ENCODE measurements around the gene HOXD9.

Gene HOXD9

DNA sequence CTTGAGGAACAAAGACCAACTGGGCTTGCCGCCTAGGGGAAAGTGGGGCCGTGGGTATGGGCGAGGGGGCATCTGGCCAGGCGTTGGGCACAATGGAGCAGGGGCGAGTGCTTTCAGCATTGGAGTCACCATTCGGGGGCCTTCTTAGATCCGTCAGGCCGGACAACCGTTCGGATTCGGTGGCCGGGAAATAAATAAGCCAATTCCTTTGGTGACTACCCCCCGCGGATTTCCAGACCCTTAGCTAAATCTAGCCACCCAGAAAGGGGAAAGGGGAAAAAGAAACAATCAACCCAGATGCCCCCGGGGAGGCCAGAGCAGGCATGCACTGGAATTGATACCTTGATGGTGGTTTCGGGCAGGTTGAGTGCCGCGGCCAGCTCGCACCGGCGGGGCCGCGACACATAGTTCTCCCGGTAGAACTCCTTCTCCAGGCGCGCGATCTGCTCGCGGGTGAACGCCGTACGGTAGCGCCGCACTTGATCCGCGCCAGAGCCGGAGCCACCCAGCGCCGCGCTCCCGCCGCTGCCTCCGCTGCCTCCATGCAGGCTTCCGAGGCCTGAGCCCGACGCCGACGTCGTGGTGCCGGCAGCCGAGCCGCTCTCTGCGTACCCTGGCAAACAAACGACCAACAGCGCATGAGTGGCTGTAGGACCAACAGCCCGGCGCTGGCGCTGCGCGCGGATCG, 40.5 kb upstream of the HOXD9 start:
- no peak overlapping the region for H3K4me3 ChIP-seq (ENCODE audit: low read depth, low read length)

DNA sequence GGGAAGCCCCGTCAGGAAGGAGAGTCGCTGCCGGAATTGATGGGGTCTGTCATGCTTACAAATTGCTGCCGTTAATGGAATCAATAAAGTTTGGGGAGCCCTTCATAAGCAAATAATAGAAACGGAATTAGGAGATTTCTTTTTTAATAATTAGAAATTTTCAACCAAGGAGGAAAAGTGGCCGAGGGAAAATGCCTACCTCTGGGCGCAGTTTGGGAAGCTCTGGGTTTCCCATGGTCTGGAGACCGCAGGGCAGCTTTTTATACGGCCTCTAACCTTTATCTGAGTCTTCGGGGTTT, 40.0 kb upstream of the HOXD9 start:
- H3K4me3 ChIP-seq (ENCODE audit: low read depth, low read length): no peak overlapping the region
- TF ChIP-seq, protein P1, sequence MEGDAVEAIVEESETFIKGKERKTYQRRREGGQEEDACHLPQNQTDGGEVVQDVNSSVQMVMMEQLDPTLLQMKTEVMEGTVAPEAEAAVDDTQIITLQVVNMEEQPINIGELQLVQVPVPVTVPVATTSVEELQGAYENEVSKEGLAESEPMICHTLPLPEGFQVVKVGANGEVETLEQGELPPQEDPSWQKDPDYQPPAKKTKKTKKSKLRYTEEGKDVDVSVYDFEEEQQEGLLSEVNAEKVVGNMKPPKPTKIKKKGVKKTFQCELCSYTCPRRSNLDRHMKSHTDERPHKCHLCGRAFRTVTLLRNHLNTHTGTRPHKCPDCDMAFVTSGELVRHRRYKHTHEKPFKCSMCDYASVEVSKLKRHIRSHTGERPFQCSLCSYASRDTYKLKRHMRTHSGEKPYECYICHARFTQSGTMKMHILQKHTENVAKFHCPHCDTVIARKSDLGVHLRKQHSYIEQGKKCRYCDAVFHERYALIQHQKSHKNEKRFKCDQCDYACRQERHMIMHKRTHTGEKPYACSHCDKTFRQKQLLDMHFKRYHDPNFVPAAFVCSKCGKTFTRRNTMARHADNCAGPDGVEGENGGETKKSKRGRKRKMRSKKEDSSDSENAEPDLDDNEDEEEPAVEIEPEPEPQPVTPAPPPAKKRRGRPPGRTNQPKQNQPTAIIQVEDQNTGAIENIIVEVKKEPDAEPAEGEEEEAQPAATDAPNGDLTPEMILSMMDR (IDR thresholded peaks at IDR 0.05; ENCODE audit: low read depth, low read length): no peak
- no peak for DNase-seq (ENCODE audit: low read depth, low spot score)
- in situ Hi-C loops (cut with HindIII; ENCODE audit: low sequenced_read_pairs): no loop called here

More for the DNA sequence above, 40.5 kb upstream of the HOXD9 start:
- no peak for DNase-seq (ENCODE audit: low read depth, low spot score)
- TF ChIP-seq, protein P1 (IDR thresholded peaks at IDR 0.05; ENCODE audit: low read depth, low read length): no peak
- in situ Hi-C loops (cut with HindIII; ENCODE audit: low sequenced_read_pairs): no loop called here

DNA sequence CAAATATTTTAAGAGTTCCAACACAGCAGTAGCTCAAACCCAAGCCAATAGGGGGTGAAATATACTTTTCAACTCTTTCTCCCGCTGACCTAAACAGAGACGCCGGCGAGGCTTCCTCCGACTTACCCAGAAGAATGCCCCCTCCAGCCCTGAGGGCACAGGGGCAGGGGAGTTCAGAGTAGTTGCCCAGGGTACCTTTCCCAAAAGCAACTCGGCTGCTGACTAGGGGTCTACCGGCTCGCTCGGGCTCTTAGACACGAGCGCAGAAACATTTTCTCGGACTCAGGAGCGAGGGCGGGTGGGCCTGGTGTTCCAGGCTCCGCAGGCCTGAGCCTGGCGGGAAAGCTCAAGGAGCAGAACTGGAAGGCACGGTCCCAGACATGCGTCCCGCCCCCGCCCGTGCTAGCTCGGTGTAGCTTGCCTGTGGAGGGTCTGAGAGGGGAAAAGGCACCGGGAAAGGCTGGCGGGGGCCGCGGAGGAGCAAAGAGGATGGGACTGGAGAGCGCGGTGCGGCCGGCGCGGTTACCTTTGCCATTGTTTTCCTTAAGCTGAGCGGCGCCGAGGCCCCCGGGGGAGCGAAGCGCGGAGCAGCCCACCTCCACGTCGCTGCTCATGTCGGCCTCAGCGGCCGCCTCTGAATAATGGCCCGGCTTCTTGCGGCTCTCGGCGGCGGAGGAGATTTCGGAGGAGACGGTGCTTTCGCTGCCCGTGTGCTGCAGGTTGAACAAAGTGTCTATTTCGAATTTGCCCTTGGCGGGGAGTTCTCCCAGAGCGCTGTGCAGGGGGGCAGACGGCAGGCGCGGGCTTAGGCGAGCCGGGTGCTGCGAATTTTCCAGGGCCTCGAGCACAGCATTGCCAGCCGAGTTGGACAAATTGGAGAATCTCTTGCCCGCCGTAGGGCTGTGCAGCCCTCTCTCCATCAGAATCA, 39.4 kb upstream of the HOXD9 start:
- no peak overlapping the region for H3K4me3 ChIP-seq (ENCODE audit: low read depth, low read length)
- in situ Hi-C loops (cut with HindIII; ENCODE audit: low sequenced_read_pairs): no loop called here
- DNase-seq (ENCODE audit: low read depth, low spot score): no peak
- TF ChIP-seq, protein P1 (IDR thresholded peaks at IDR 0.05; ENCODE audit: low read depth, low read length): no peak

DNA sequence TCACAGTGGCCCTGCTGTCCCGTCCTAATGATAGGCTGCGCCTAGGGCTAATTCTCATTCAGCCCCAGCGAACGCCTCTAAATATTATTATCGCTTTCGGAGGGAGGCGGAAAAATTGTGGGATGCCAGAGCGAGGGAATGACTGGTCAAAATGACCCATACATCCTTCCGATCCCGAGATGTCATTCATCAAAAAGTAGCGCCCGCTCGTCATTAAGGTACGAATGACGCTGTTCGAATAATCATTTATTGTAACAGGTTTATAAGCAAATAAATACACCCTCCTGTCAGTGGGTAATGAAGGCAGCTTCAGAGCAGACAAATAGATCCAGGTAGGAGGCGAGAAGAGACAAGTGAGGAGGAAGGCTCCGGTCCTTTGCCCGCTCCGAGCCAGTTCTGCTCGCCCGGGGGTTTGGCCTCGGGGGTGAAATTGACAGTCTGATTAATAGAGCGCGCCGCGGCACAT, 38.7 kb upstream of the HOXD9 start, which contains the start of gene EVX2:
TSS of gene EVX2 (minus strand) at position 167 of the 466 bp plus-strand sequence. CDS start 186 bp downstream, outside the sequence.
- in situ Hi-C loops (cut with HindIII; ENCODE audit: low sequenced_read_pairs): no loop called here
- no peak within 1 kb of the TSS for H3K4me3 ChIP-seq (ENCODE audit: low read depth, low read length)
- TF ChIP-seq, protein P1 (IDR thresholded peaks at IDR 0.05; ENCODE audit: low read depth, low read length): no peak
- no peak for DNase-seq (ENCODE audit: low read depth, low spot score)

DNA sequence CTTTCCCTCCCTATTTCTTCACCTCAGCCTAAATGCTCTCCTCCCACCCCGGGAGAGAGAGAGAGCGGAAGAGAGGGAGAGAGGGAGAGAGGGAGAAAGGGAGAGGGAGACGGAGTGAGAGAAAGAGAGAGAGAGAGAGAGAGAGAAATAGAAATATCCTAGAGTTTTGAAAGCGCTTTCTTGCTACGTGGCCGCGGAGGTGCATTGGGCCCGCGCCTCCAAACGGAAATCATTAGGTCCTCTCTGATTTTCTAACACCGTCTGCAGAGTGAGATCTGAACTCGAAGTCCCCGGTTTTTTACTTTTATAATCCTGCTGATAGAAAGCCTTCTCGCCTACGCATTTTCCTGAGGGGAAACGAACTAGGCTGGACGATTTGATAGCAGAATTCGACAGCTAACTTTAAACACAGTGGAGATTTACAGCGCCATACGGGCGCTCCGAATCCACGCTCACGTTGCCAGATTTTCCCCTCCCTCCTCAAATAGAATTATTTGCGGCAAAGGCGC, 37.9 kb upstream of the HOXD9 start:
- DNase-seq (ENCODE audit: low read depth, low spot score): no peak
- H3K4me3 ChIP-seq (ENCODE audit: low read depth, low read length): no peak overlapping the region
- in situ Hi-C loops (cut with HindIII; ENCODE audit: low sequenced_read_pairs): no loop called here
- TF ChIP-seq, protein P1 (IDR thresholded peaks at IDR 0.05; ENCODE audit: low read depth, low read length): no peak

DNA sequence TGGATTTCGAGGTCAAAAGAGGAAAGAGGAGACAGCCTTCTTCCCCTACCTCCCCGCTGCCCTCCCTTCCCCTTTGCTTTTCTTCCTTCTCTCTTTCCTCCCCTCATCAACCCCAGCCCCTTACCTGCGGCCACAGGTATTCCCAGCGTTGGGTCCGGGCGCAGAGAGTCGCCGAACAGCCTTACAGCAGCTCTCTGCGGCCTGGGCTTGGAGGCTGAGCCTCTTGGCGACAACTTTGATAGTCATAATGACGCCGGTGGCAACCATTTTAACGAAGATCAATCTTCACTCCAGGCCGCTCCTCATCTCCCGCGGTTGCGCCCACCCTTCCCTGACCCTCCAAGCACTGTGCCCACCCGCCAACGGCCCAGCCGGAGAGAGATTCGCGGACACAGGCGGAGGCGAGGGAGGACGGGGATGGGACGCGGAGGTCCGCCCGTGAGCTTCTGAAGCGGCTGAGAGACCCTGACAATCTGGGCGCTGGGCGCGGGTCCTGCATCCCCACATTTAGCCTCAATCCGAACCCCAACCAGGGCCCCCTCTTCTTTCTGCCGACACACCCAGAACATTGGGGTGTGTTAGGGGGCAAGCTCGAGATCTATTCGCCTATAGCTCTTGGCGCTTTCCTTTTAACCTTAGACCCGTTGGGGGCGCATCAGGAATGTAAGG, 37.3 kb upstream of the HOXD9 start:
- TF ChIP-seq, protein P1 (IDR thresholded peaks at IDR 0.05; ENCODE audit: low read depth, low read length): no peak
- H3K4me3 ChIP-seq (ENCODE audit: low read depth, low read length): no peak overlapping the region
- in situ Hi-C loops (cut with HindIII; ENCODE audit: low sequenced_read_pairs): no loop called here
- DNase-seq (ENCODE audit: low read depth, low spot score): no peak
